Right atrium auricular region (tissue), 2 donors: Measurements from ENCODE around the gene RNF141. TPM values are rescaled to one million over a fixed set of nuclear protein-coding genes. Genes with fewer than 3 reads are reported as not detected.

ENCODE experiments used
- DNase-seq: peaks from one replicate; pipeline ENCODE4 v3.0.0-alpha.2; 2019; ENCODE audit warnings: low spot score
- H3K27ac ChIP-seq, 2 donors: fragments of 200-600 bp; sonication (generic); 1 replicate in 1 of 2; 2 replicates in 1 of 2; pipeline ENCODE4 v1.5.1; 2016 to 2019
- H3K27me3 ChIP-seq, 2 donors: fragments of 200-600 bp; sonication (generic); one replicate each; pipeline versions ENCODE4 v1.5.1 to v1.6.0; 2017 to 2019
- H3K36me3 ChIP-seq: fragments of 200-600 bp; sonication (generic); one replicate; pipeline ENCODE4 v1.5.1; 2016
- H3K4me1 ChIP-seq, 2 donors: fragments of 200-600 bp; sonication (generic); one replicate each; pipeline versions ENCODE4 v1.5.1 to v1.6.0; 2017 to 2019
- H3K4me3 ChIP-seq, 2 donors: fragments of 200-600 bp; sonication (generic); 1 replicate in 1 of 2; 2 replicates in 1 of 2; pipeline ENCODE4 v1.5.1; 2017 to 2019; ENCODE audit warnings: mild to moderate bottlenecking in 1 of 2, moderate library complexity in 1 of 2
- H3K9me3 ChIP-seq, 2 donors: fragments of 200-600 bp; sonication (generic); one replicate each; pipeline ENCODE4 v1.5.1; 2019
- total RNA-seq, 2 donors: library from RNA; depleted of rRNA; stranded (reverse); fragments of >200 nt; gene quantifications; one replicate each; pipeline ENCODE4 v1.1.0, GENCODE V29; 2016
- TF ChIP-seq, protein P1 (sequence below), 2 donors: fragments of 200-600 bp; sonication (generic); IDR thresholded peaks; one replicate each; pipeline ENCODE4 v1.5.1; 2019; ENCODE audit warnings: antibody characterized with exemption in 2 of 2

Gene RNF141
- total RNA-seq, 2 donors from 2014 or later, result 22.9 to 29.8 TPM

DNA sequence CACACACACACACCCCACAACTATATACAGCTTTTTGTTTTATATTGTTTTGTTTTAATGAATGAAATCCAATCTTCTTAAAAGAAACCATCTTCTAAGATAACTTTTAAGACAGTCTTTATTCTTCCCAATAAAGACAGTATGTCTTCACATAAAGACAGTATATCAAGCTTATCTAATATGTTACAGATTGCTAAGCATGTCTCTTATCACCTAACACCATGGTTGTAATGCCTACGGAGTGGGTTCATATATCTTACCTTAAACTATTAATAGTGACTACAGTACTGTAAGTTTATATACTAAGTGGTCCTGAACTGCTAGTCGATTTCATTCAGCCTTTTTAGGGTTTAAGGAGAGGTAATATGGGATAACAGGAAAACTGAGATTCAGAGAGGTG, 8.5 kb downstream of the RNF141 start:
- Histone ChIP-seq H3K4me1 (no peaks in the 10 kb centered on the region), H3K27me3 (no peaks in the 10 kb centered on the region), H3K9me3 (no peaks in the 10 kb centered on the region), H3K27ac (no peak overlapping the region), H3K36me3 (peaks cover 32% of the 10 kb centered on the region), H3K4me3 (no peak overlapping the region)
- TF ChIP-seq, protein P1, sequence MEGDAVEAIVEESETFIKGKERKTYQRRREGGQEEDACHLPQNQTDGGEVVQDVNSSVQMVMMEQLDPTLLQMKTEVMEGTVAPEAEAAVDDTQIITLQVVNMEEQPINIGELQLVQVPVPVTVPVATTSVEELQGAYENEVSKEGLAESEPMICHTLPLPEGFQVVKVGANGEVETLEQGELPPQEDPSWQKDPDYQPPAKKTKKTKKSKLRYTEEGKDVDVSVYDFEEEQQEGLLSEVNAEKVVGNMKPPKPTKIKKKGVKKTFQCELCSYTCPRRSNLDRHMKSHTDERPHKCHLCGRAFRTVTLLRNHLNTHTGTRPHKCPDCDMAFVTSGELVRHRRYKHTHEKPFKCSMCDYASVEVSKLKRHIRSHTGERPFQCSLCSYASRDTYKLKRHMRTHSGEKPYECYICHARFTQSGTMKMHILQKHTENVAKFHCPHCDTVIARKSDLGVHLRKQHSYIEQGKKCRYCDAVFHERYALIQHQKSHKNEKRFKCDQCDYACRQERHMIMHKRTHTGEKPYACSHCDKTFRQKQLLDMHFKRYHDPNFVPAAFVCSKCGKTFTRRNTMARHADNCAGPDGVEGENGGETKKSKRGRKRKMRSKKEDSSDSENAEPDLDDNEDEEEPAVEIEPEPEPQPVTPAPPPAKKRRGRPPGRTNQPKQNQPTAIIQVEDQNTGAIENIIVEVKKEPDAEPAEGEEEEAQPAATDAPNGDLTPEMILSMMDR (IDR thresholded peaks at IDR 0.05), result no peak
- no peak for DNase-seq

DNA sequence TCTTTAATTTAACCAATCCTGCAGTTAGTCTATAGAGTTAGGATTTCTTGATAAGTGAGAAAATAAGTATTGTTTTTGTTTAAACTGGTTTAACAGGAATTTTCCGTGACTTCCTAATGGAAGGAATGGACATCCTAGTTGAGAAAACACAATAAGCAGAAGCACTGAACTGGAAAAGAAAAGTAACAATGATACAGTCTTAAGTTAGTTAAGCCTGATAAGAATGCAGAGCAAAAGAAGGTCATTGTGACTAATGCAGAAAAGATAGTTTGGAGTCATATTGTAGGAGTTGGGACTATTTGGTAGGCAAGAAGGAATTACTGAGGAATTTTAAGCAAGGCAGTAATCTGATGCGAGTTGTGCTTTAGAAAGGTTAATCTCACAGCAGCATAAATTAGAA, 11.7 kb downstream of the RNF141 start:
- DNase-seq, result no peak
- Histone ChIP-seq H3K36me3 (peaks cover 54% of the 10 kb centered on the region), H3K9me3 (no peaks in the 10 kb centered on the region), H3K4me3 (no peak overlapping the region), H3K27me3 (no peaks in the 10 kb centered on the region), H3K4me1 (no peaks in the 10 kb centered on the region), H3K27ac (no peak overlapping the region)
- TF ChIP-seq, protein P1 (IDR thresholded peaks at IDR 0.05), result no peak

DNA sequence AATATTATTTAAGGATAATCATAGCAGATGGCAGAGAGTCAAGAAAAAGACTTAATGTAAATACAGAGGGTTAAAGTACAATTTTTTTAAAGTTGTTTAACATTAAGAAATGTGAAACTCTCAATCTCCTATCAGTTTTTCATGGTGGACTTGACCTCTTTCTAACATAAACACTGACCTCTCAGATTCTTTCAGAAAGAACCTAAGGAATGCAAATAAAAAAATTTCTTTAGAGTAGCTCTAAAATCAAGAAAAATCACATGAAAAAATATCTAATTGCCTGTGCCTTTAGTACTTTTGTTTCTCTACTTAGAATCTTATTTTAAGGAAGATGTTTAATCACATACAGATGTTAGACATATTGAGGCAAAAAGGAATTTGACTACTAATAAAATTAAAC, 12.9 kb downstream of the RNF141 start:
- H3K4me1 ChIP-seq, result no peaks in the 10 kb centered on the region
- TF ChIP-seq, protein P1 (IDR thresholded peaks at IDR 0.05), result no peak
- no peak overlapping the region for H3K4me3 ChIP-seq
- DNase-seq, result no peak
- H3K27me3 ChIP-seq, result no peaks in the 10 kb centered on the region
- H3K27ac ChIP-seq, result no peak overlapping the region
- no peaks in the 10 kb centered on the region for H3K9me3 ChIP-seq
- H3K36me3 ChIP-seq, result peaks cover 59% of the 10 kb centered on the region

DNA sequence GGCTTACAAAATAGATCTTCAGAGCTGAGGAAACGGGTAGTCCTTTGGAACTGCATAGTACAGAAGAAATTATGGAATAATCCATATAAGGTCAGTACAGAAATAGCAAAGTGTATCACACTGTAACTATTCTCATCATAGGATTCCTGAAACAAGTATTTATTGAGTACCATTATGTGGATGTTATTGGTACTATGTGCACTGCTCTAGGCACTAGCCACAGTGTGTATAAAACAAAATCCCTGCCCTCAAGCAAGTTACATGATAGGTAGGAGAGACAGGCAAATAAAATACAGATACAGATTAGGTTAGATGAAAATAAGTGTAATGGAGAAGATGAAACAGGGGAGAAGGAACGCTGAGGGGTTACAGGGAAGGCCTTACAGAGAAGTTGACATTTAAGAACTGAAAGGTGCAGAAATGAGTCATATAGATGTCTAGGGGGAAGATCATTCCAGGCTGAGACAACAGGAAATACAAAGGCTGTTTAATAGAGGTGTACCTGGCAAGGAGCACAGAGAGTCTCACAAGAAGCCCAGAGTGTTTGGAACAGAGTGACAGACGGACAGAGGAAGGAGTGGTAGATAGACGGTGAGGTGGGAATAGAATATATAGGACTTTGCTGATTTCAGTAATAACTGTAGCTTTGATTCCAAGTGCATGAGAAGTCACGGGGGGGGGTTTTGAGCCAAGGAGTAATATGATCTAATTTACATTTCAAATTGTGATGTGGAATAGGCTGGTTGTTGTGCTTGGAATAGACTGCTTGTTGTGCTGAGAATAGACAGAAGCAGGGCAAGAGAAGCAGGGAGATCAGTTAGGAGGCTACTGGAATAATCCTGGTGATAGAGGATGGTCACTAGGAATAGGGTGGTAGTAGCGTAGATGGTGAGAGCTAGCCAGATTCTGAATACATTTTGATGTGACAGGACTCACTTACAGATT, 13.7 kb downstream of the RNF141 start:
- Histone ChIP-seq H3K9me3 (no peaks in the 10 kb centered on the region), H3K4me1 (no peaks in the 10 kb centered on the region), H3K4me3 (no peak overlapping the region), H3K27me3 (no peaks in the 10 kb centered on the region), H3K36me3 (peaks cover 68% of the 10 kb centered on the region), H3K27ac (no peak overlapping the region)
- TF ChIP-seq, protein P1 (IDR thresholded peaks at IDR 0.05), result no peak
- no peak for DNase-seq

DNA sequence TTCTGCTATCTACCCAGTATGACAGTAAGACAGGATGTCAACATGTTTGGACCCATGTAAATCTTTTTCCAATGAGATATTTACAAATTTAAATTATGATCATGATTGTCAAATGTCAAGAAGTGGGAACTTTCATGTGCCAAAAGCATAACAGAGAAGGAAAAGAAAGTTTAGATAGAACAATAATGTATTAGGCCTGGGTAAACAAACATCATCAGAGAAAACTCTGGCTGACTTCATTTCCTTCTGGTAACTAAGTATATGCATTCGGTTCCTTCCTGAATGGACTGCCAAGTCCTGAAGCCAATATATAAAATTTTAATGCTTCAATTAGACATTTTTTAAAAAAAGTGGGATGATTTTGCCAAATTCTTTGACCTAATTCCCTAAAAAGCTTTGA, 16.5 kb downstream of the RNF141 start:
- Histone ChIP-seq H3K9me3 (no peaks in the 10 kb centered on the region), H3K27me3 (no peaks in the 10 kb centered on the region), H3K4me1 (no peaks in the 10 kb centered on the region), H3K36me3 (peaks cover 76% of the 10 kb centered on the region), H3K27ac (no peak overlapping the region), H3K4me3 (no peak overlapping the region)
- DNase-seq, result no peak
- TF ChIP-seq, protein P1 (IDR thresholded peaks at IDR 0.05), result no peak
